SH-SY5Y (cell line): ENCODE data around the gene P4HA2.

ENCODE experiments used
- GATA2 ChIP-seq: IDR thresholded peaks from 2 replicates; pipeline ENCODE4 v1.6.1; 2011; ENCODE audit warnings: mild to moderate bottlenecking, low read depth, low read length
- GATA3 ChIP-seq: IDR thresholded peaks from 2 replicates; pipeline ENCODE4 v1.6.1; 2011; ENCODE audit warnings: low read depth, mild to moderate bottlenecking, low read length, moderate library complexity

- no peak for TF ChIP-seq GATA3
- TF ChIP-seq GATA2, result no peak
Measured at GRCh38 chr5:132270706-132271105, 43.1 kb upstream of the P4HA2 start.
